Stimulated activated CD4-positive, alpha-beta T cell treated with anti-CD3 and anti-CD28 coated beads, Interleukin-4, amount 100 ng/mL, for 24 hours (primary cell): ENCODE data around the gene LIMS2.

Experiments
- DNase-seq: peaks from one replicate; pipeline ENCODE4 v3.0.0-alpha.2; 2020

The LIMS2 gene

GRCh38 chr2:127644066-127645025 lies 31.0 kb downstream of the LIMS2 start:
- no peak for DNase-seq

GRCh38 chr2:127643439-127644065 lies 31.8 kb downstream of the LIMS2 start:
- no peak for DNase-seq

DNA sequence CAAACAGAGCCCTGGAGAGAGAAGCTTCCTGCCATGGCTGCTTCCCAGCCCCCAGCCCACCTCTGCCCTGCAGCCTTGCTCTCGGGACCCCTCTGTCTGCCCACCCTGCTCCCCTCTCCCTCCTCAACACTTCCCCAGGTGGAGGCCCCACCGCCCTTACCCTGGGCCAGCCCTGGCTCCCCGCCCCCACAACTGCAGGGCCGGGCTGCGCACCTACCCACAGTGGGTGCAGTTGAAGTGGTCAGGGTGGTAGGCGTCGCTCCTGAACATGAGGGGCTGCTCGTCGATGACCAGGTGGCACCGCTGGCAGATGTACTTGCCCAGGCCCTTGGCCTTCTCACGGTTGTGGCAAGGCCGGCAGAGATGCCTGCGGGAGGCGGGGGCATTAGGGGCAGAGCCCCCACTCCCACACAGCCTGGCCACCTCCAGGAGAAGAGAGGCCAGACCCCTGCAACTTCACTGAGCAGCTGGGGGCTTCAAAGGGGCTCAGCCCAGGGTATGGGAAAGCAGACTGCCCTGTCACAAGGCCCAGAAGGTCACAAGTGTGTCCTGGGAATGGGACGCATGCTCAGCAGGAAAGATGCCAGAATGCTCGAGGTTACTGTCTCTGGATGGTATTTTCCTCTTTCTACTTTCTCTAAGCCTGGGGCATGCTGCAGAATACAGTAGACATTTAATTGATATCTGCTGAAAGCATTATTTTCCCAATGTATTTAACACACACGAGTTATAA lies 32.5 kb downstream of the LIMS2 start:
- DNase-seq = no peak

- peak; percentile 46 for DNase-seq
Observed at GRCh38 chr2:127641846-127642507, 33.4 kb downstream of the LIMS2 start.

DNA sequence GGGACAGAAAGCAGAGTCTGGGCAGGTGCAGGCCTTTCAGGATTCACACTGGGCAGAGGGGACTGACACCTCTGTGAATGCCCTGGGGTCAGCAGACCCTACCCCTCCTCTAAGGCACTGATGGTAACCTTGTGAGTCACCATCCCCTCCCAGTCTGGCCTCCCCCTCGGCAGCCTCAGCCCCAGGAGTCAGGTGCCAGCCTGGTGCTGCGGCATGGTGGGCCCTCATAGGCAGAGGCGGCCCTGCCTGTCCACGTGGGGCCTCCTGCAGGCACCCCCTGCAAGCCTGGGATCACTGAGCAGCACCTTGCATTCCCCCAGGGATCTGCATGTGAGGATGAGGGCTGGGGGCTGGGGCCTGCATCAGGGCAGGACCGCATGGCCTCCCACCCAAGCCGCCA lies 34.2 kb downstream of the LIMS2 start:
- DNase-seq = no peak

- DNase-seq = peak; percentile 37
Observed at GRCh38 chr2:127640082-127641072, 35.0 kb downstream of the LIMS2 start.

DNA sequence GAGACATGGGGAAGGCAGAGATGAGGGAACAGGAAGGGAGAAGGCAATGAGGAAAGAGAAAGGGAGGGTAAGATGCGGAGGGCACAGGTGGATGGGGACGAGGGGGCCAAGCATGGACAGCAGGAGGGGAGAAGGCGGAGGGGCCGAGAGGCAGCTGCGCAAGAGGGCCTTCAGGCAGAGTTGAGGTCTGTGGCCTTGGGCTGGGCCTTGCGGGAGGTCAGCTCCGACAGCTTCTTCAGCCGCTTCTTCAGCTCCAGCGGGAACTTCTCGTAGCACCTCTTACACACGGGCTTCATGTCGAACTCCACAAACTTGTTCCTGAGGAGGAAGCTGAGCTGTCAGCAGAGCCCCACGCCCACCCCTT lies 36.2 kb downstream of the LIMS2 start:
- no peak for DNase-seq

GRCh38 chr2:127638361-127639110 lies 36.8 kb downstream of the LIMS2 start:
- DNase-seq = no peak

DNA sequence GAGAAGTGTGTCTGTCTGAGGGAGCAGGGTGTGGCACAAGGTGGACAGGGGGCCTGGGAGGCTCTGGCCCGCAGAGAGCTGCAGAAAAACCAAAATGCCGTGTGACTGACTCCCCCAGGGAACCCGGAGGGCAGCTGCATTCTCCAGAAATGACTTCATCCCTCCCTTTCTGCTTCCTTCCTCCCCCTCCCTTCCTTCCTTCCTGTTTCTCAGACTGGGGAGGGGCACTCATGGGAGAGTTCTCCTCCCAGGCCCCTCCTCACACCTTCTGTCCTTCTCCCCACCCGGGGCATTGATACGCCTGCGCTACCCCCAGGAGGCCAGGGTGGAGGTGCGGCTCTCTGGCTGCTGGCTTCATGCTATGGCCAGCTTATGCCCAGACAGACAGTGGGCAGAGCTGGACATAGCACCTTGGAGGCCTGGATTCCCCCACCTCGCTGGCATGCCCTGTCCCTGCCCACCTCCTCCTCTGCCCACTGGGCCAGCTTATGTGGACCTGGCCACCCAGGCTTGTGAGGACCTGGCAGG lies 37.5 kb downstream of the LIMS2 start:
- no peak for DNase-seq

GRCh38 chr2:127637236-127637630 lies 38.1 kb downstream of the LIMS2 start:
- no peak for DNase-seq

GRCh38 chr2:127636248-127637235 lies 38.8 kb downstream of the LIMS2 start:
- no peak for DNase-seq

- no peak for DNase-seq
Observed at GRCh38 chr2:127635380-127636237, 39.7 kb downstream of the LIMS2 start.

DNA sequence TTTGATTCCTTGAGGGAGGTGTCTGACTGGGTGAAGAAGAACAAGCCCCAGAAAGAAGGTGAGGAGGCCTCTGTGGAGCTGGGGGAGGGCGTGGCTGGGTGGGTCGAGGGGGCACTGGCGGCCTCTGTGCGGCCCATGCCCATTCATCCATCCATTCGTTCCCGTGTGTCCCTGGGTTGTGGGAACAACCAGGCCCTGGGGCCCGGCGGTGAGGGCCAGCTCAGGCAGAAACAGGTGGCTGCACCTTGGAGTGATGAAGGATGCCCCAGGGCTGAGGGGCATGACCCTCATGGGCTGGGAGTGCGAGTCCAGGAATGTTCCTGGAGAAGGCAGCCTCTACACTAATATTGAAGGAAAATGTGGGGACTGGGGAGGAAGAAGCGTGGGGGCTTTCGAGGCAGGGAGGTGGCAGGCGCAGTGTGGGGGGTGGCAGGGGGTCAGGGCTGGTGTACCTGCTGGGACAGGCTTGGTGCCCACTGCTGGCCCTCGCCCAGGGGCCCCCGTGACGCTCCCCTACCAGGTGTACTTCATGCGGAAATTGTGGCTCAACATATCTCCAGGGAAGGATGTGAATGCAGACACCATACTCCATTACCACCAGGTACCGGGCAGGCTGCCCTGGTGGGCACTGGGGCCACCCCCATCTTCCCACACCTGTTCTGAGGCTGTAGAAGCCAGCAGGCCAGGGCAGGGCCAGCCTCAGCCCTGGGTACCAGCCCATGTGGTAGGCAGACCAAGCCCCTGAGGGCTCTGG lies 40.5 kb downstream of the LIMS2 start:
- no peak for DNase-seq

GRCh38 chr2:127634066-127634617 lies 41.2 kb downstream of the LIMS2 start:
- no peak for DNase-seq

- no peak for DNase-seq
Observed at GRCh38 chr2:127633556-127634065, 41.7 kb downstream of the LIMS2 start.

DNA sequence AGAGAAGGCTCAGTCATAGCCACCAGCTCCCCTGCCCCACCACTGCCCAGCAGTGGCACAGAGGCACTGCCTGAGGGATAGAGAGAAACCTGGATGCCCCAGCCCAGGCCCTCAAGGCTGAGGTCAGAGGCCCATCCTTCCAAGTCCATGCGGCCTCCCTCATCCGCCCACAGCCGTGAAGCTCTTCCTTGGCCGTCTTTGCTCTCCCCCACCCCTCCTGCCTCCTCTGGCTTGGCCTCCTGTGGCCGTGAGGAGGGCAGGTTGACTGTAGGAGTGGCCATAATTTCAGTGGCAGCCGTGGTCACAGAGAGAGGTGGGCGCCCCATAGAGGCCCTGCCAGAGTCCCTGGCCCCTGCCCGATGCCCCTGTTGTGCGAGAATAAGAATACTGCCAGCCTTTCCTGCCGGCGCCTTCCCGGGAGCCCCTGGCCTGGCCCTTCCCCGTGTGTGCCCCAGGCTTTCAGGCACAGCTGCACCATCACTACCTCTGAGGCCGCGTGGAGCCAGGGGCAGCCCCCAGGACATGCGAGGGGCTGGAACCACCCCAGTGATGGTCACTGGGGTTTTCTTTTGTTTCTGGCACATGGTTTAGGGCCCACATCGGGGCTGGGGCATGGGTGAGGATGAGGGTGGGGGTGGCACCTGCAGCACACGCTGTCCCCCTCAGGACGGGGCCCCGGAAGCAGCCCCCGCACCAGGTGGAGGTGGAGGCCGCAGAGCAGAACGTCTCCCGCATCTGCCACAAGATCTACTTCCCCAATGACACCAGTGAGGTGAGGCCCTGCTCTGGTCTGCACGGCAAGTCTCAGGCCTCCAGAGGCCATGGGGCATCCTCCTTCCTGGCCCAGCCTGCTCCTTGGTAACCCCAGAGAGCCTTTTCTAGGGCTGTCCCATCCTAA lies 42.5 kb downstream of the LIMS2 start:
- no peak for DNase-seq
